GM21526 (cell line): ENCODE data around the gene GOLGA5.
"Not testable (repeated sequence)": the region's sequence is repeated elsewhere in the genome, so short reads cannot be mapped to it uniquely, and the experiment has no call there.

ENCODE experiments used
- ATAC-seq: cut with Tn5 transposase; IDR thresholded peaks from one replicate; pipeline ENCODE4 v1.9.1; 2021; ENCODE audit warnings: moderate library complexity; ENCODE audit not compliant: unreplicated experiment, low FRiP score

GOLGA5 gene

GRCh38 chr14:92793709-92794546 lies at the start of gene GOLGA5:
GOLGA5 (plus strand) TSS chr14:92794305; CDS start chr14:92797438, 3,133 bp downstream.
- ATAC-seq = peak; percentile 91

DNA sequence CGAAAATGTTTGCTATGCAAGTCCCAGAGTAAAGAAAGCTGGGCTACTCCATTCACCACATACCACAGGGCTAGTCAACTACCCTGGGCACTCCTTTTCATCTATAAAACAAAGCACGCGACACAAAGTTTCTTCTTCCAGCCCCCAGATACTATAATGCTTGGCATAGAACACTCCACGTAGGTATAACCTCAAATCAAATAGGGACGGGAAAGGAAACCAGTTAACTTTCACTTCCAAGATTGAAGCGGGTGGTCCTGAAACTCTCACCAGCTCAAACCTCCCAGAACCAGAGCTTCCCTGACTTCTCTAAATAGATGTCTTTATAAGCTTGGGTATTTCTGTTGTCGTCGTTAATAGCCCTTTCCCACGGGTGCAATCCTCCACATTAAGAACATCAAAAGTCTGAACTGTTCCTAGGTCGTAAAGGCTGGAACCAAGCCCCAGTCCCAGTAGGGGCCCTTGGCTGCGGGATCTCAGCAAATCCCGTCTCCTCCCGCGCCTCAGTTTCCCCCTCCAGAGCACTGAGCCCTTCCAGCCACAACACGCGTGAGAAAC lies 46.3 kb upstream of the GOLGA5 start:
- no peak for ATAC-seq

- peak; percentile 70 for ATAC-seq
Observed at GRCh38 chr14:92748259-92749016, 45.7 kb upstream of the GOLGA5 start, which contains the start of gene LGMN. LGMN (minus strand) TSS chr14:92748627; CDS start chr14:92732786, 15,841 bp downstream.

DNA sequence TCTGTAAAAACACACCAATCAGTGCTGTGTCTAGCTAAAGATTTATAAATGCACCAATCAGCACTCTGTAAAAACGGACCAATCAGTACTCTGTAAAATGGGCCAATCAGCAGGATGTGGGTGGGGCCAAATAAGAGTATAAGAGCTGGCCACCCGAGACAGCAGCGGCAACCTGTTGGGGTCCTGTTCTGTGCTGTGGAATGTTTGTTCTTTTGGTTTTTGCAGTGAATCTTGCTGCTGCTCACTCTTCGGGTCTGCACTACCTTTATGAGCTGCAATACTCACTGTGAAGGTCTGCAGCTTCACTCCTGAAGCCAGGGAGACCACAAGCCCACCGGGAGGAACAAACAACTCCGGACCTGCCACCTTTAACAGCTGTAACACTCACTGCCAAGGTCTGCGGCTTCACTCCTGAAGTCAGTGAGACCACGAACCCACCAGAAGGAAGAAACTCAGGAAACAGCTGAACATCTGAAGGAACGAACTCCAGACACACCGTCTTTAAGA lies 43.8 kb upstream of the GOLGA5 start:
- not testable (repeated sequence) for ATAC-seq

GRCh38 chr14:92750994-92751400 lies 43.1 kb upstream of the GOLGA5 start:
- no peak for ATAC-seq

- no peak for ATAC-seq
Observed at GRCh38 chr14:92751819-92752218, 42.3 kb upstream of the GOLGA5 start.

DNA sequence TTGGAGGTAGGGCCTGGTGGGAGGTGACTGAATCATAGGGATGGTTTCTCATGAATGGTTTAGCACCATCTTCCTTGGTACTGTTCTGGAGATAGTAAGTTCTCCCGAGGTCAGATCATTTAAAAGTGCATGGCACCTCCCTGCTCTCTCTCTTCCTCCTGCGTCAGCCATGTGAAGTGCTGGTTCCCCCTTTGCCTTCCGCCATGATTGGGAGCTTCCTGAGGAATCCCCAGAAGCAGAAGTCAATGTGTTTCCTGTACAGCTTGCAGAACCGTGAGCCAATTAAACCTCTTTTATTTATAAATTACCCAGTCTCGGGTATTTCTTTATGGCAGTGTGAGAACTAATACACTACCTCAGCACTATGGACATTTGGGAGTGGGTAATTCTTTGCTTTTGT lies 40.9 kb upstream of the GOLGA5 start:
- no peak for ATAC-seq

GRCh38 chr14:92754966-92755365 lies 39.1 kb upstream of the GOLGA5 start:
- ATAC-seq = no peak

- ATAC-seq = no peak
Observed at GRCh38 chr14:92755495-92755894, 38.6 kb upstream of the GOLGA5 start.

GRCh38 chr14:92756446-92756845 lies 37.7 kb upstream of the GOLGA5 start:
- no peak for ATAC-seq

DNA sequence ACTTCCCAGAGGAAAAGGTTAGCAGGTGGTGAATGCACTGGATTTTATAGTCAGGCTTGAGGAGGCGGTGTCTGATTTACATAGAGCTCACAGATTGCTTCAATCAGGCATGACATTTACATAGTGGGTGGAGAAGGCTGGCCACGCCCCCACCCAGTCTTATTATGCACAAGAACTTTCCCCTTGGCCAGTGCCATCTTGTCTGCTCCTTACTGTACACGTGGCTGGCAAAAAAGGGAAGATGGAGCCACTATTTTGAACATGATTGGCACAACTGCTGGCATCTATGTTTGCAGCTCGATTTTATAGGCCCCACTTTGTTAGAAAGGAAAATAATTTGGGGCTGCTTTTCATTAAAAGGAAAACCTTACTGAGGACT lies 34.8 kb upstream of the GOLGA5 start:
- ATAC-seq = no peak

- no peak for ATAC-seq
Observed at GRCh38 chr14:92759679-92760523, 34.2 kb upstream of the GOLGA5 start.

DNA sequence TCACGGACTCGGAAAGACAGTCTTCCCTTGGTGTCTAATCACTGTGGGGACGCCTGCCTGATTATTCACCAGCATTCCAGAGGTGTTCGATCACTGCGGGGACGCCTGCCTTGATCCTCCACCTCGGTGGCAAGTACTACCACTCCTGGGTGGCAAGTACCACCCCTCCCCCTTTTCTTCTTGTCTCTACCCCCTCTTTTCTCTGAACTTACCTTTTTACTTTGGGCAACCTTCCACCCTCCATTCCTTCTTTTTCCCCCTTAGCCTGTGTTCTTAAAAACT lies 33.6 kb upstream of the GOLGA5 start:
- ATAC-seq = no peak

GRCh38 chr14:92763666-92764631 lies 30.2 kb upstream of the GOLGA5 start:
- not testable (repeated sequence) for ATAC-seq

DNA sequence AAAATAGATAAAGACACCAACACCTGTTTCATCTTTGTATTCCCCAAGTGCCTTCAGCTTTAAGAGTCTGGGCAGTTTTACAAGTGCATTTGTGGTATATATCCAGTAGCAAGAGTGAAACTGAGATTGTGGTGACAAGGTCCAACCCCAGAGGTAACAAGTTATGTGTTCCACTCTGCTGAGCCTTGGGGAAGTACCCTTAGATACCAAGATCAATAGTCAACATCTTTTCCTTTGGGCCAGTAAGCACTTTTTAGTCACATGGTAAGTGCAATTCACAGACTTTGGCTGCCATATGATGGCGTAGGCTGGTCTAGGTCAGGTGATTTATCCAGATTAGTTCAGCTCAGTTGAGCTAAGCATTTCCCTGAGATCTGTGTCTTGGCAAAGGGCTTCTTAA lies 25.9 kb upstream of the GOLGA5 start:
- peak; percentile 93 for ATAC-seq

GRCh38 chr14:92768795-92769194 lies 25.3 kb upstream of the GOLGA5 start:
- peak; percentile 0 for ATAC-seq

DNA sequence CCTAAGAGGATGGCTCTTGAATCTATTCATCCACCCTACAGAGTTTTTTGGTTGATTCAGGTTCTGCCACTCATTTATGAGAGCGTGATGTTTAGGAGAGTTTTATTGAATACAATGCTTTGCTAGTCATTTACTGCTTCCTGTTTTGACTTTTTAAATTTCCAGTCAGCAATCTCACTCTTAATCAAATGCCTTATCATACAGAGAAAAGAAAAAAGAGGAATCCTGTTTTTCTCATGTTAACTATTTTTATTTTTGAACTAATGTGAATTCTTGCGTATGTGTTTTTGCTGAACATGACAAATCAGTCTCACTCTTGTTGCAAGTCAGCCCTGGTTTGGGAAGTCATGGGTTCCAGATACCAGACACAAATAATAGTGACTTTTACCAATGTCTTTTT lies 23.6 kb upstream of the GOLGA5 start:
- no peak for ATAC-seq

- no peak for ATAC-seq
Observed at GRCh38 chr14:92774572-92774971, 19.5 kb upstream of the GOLGA5 start.

GRCh38 chr14:92775292-92775691 lies 18.8 kb upstream of the GOLGA5 start:
- ATAC-seq = peak; percentile 96
